ENCODE data around the gene FAAH. TPM values are rescaled to one million over a fixed set of nuclear protein-coding genes. Genes with fewer than 3 reads are reported as not detected.

The FAAH gene
- total and polyA plus RNA-seq, 2 of the 13 experiments (the other 11 are each of a cell fraction or from before 2014, with no cell fraction given), result 5.4 to 11.0 TPM

- 93% methylated on average over 9 of the region's 9 CpGs for WGBS (ENCODE audit: low lambda C conversion rate)
Observed at GRCh38 chr1:46407636-46408035, 13.5 kb downstream of the FAAH start.

GRCh38 chr1:46408356-46409062, 14.4 kb downstream of the FAAH start:
- no peaks in the 10 kb centered on the region for H3K9me3 ChIP-seq (ENCODE audit: low read length)
- no peak overlapping the region for H3K27ac ChIP-seq (ENCODE audit: extremely low read length, insufficient read depth, low read length)
- H2AFZ ChIP-seq (ENCODE audit: low read length), result no peak overlapping the region
- intact Hi-C loops (cut with micrococcal nuclease; ENCODE audit: unreplicated experiment) (no loop called here), in situ Hi-C loops (cut with HindIII; ENCODE audit: extremely low pct_ligation_motif_present, low pct_unique_long_range_greater_than_20kb) (no loop called here)
- H3K79me2 ChIP-seq (ENCODE audit: insufficient read depth, low read length), result no peaks in the 10 kb centered on the region
- no peaks in the 10 kb centered on the region for H3K4me1 ChIP-seq (ENCODE audit: insufficient read depth, low read length)
- no peak for DNase-seq (ENCODE audit: low spot score)
- no peak overlapping the region for H3K4me2 ChIP-seq (ENCODE audit: low read depth, low read length)
- H3K27me3 ChIP-seq (ENCODE audit: control insufficient read depth in 1 of 2, insufficient read depth in 2 of 2, low read length in 2 of 2), result no peaks in the 10 kb centered on the region
- no peak overlapping the region for H3K4me3 ChIP-seq (replicated peaks in 1 of 3; ENCODE audit: insufficient read depth in 1 of 3, low read depth in 2 of 3, low read length in 3 of 3)
- peaks cover 0 to 1% of the 10 kb centered on the region in 2 experiments; a peak in 1 of 5 replicates for H3K36me3 ChIP-seq (replicated peaks in 1 of 2; ENCODE audit: control insufficient read depth in 1 of 2, insufficient read depth in 2 of 2, low read length in 2 of 2)
- no peaks in the 10 kb centered on the region for H4K20me1 ChIP-seq (ENCODE audit: insufficient read depth, low read length)
- no peak for ATAC-seq
- FAIRE-seq, result no peak
- WGBS (ENCODE audit: low lambda C conversion rate), result 86% methylated on average over 8 of the region's 12 CpGs
- ChIA-PET CTCF (ENCODE audit: low intra/inter-chr PET ratio, low total read pairs) (no interaction called here), POLR2A (no interaction called here)
- no peak overlapping the region for H3K9ac ChIP-seq (ENCODE audit: insufficient read depth, low read depth, low read length)
- no TSS peak for BruUV-seq (replicated peaks)
- TF ChIP-seq ZNF430 (CRISPR knock-in tag; IDR thresholded peaks at IDR 0.05), result no peak
- TF ChIP-seq ZFAT (CRISPR knock-in tag; conservative IDR thresholded peaks at IDR 0.05), result no peak
- TF ChIP-seq NFE2L1 (CRISPR knock-in tag; IDR thresholded peaks at IDR 0.05; ENCODE audit: borderline replicate concordance), result no peak
- TF ChIP-seq SALL2 (CRISPR knock-in tag; IDR thresholded peaks at IDR 0.05), result no peak
- no peak for TF ChIP-seq HINFP (CRISPR knock-in tag; IDR thresholded peaks at IDR 0.05; ENCODE audit: low read depth)
- no peak for TF ChIP-seq HOXA5 (CRISPR knock-in tag; IDR thresholded peaks at IDR 0.05)
- TF ChIP-seq SP5 (CRISPR knock-in tag; IDR thresholded peaks at IDR 0.05; ENCODE audit: borderline replicate concordance, low read depth), result no peak
- TF ChIP-seq RBFOX2 (IDR thresholded peaks at IDR 0.05; ENCODE audit: low read depth, low read length), result no peak
- no peak for TF ChIP-seq HMG20A (CRISPR knock-in tag; IDR thresholded peaks at IDR 0.05; ENCODE audit: borderline replicate concordance)
- TF ChIP-seq CHCHD3 (CRISPR knock-in tag; IDR thresholded peaks at IDR 0.05), result no peak
- no peak for TF ChIP-seq ZNF34 (CRISPR knock-in tag; IDR thresholded peaks at IDR 0.05; ENCODE audit: borderline replicate concordance)
- TF ChIP-seq HNF4A (CRISPR knock-in tag; IDR thresholded peaks at IDR 0.05), result no peak

More at GRCh38 chr1:46407636-46408035, 13.5 kb downstream of the FAAH start:
- no peak for ATAC-seq
- Histone ChIP-seq H3K9me3 (ENCODE audit: low read length) (no peaks in the 10 kb centered on the region), H3K9ac (ENCODE audit: insufficient read depth, low read depth, low read length) (no peak overlapping the region), H3K27me3 (ENCODE audit: control insufficient read depth in 1 of 2, insufficient read depth in 2 of 2, low read length in 2 of 2) (no peaks in the 10 kb centered on the region), H3K36me3 (replicated peaks in 1 of 2; ENCODE audit: control insufficient read depth in 1 of 2, insufficient read depth in 2 of 2, low read length in 2 of 2) (peaks cover 0 to 1% of the 10 kb centered on the region in 2 experiments; a peak in 1 of 5 replicates), H4K20me1 (ENCODE audit: insufficient read depth, low read length) (no peaks in the 10 kb centered on the region), H3K4me1 (ENCODE audit: insufficient read depth, low read length) (no peaks in the 10 kb centered on the region), H3K27ac (ENCODE audit: extremely low read length, insufficient read depth, low read length) (no peak overlapping the region), H3K79me2 (ENCODE audit: insufficient read depth, low read length) (no peaks in the 10 kb centered on the region), H3K4me3 (replicated peaks in 1 of 3; ENCODE audit: insufficient read depth in 1 of 3, low read depth in 2 of 3, low read length in 3 of 3) (no peak overlapping the region), H2AFZ (ENCODE audit: low read length) (no peak overlapping the region), H3K4me2 (ENCODE audit: low read depth, low read length) (no peak overlapping the region)
- no TSS peak for BruUV-seq (replicated peaks)
- POLR2A ChIA-PET, result no interaction called here
- in situ Hi-C loops (cut with HindIII; ENCODE audit: extremely low pct_ligation_motif_present, low pct_unique_long_range_greater_than_20kb) (no loop called here), intact Hi-C loops (cut with micrococcal nuclease; ENCODE audit: unreplicated experiment) (no loop called here)
- CTCF ChIA-PET (ENCODE audit: low intra/inter-chr PET ratio, low total read pairs), result no interaction called here
- TF ChIP-seq ZNF3 (CRISPR knock-in tag; IDR thresholded peaks at IDR 0.05) (no peak), PREB (CRISPR knock-in tag; IDR thresholded peaks at IDR 0.05) (no peak), CHD4 (IDR thresholded peaks at IDR 0.05; ENCODE audit: borderline replicate concordance, low read length) (no peak), MZF1 (CRISPR knock-in tag; IDR thresholded peaks at IDR 0.05; ENCODE audit: borderline replicate concordance) (no peak), SETDB1 (CRISPR knock-in tag; IDR thresholded peaks at IDR 0.05; ENCODE audit: borderline replicate concordance) (no peak), TOPORS (CRISPR knock-in tag; IDR thresholded peaks at IDR 0.05) (no peak), U2AF1 (optimal IDR thresholded peaks at IDR 0.05; ENCODE audit: low read depth, low read length) (no peak), ZSCAN21 (CRISPR knock-in tag; IDR thresholded peaks at IDR 0.05; ENCODE audit: borderline replicate concordance) (no peak), HES4 (CRISPR knock-in tag; IDR thresholded peaks at IDR 0.05; ENCODE audit: borderline replicate concordance) (no peak), NR3C1 (CRISPR knock-in tag; IDR thresholded peaks at IDR 0.05) (no peak), FOXA3 (CRISPR knock-in tag; IDR thresholded peaks at IDR 0.05) (no peak)
- no peak for FAIRE-seq
- no peak for DNase-seq (ENCODE audit: low spot score)
